Measurements from ENCODE around the gene IL1RL2. TPM values are rescaled to one million over a fixed set of nuclear protein-coding genes. Genes with fewer than 3 reads are reported as not detected.
A peak's percentile ranks its signal among the peaks of the same experiment; 100 is the strongest.

Gene IL1RL2
- total and polyA plus RNA-seq, 2 donors from 2014 or later: 1.4 to 1.8 TPM

GRCh38 chr2:102159295-102159694, 27.5 kb upstream of the IL1RL2 start:
- H3K4me3 ChIP-seq (ENCODE audit: low read length in 3 of 3): no peak overlapping the region
- peaks cover 0 to 18% (median 15%) of the 10 kb centered on the region in 3 donors for H3K4me1 ChIP-seq (ENCODE audit: control insufficient read depth in 2 of 3, insufficient read depth in 2 of 3, low read depth in 1 of 3, low read length in 3 of 3)
- DNase-seq (peak in 2 of 5 donors; percentile 21 to 39), FAIRE-seq (no peak)
- no peak overlapping the region for H3K9ac ChIP-seq (ENCODE audit: low read length in 3 of 3)
- H3K9me3 ChIP-seq (ENCODE audit: control insufficient read depth in 2 of 3, insufficient read depth in 1 of 3, low read length in 3 of 3): no peaks in the 10 kb centered on the region
- intact Hi-C loops (cut with DNase I): loop anchor here (10.0 kb wide), 1 partner anchor 134 kb away; no protein-coding TSS in a partner anchor
- peaks cover 0 to 9% (median 5%) of the 10 kb centered on the region in 3 donors for H3K36me3 ChIP-seq (ENCODE audit: control insufficient read depth in 2 of 3, insufficient read depth in 3 of 3, low read length in 3 of 3)
- TF ChIP-seq CTCF (IDR thresholded peaks at IDR 0.05; ENCODE audit: borderline replicate concordance, extremely low read depth, insufficient read depth): no peak
- H3K27ac ChIP-seq (ENCODE audit: low read depth in 2 of 2, low read length in 2 of 2): peak overlapping the region in 1 of 2 donors; percentile 39
- no peaks in the 10 kb centered on the region for H3K27me3 ChIP-seq (ENCODE audit: control insufficient read depth, insufficient read depth, low read length)

- intact Hi-C loops (cut with DNase I): no loop called here
- Histone ChIP-seq H3K9ac (ENCODE audit: low read length in 3 of 3) (no peak overlapping the region), H3K4me1 (ENCODE audit: control insufficient read depth in 2 of 3, insufficient read depth in 2 of 3, low read depth in 1 of 3, low read length in 3 of 3) (peaks cover 0 to 2% (median 0%) of the 10 kb centered on the region in 3 donors), H3K36me3 (ENCODE audit: control insufficient read depth in 2 of 3, insufficient read depth in 3 of 3, low read length in 3 of 3) (peaks cover 0 to 4% (median 4%) of the 10 kb centered on the region in 3 donors), H3K4me3 (ENCODE audit: low read length in 3 of 3) (no peak overlapping the region), H3K27me3 (ENCODE audit: control insufficient read depth, insufficient read depth, low read length) (no peaks in the 10 kb centered on the region), H3K9me3 (ENCODE audit: control insufficient read depth in 2 of 3, insufficient read depth in 1 of 3, low read length in 3 of 3) (no peaks in the 10 kb centered on the region), H3K27ac (ENCODE audit: low read depth in 2 of 2, low read length in 2 of 2) (no peak overlapping the region)
- DNase-seq (peak in 2 of 5 donors; percentile 49 to 72), FAIRE-seq (peak; percentile 91)
- peak; percentile 60 for TF ChIP-seq CTCF (IDR thresholded peaks at IDR 0.05; ENCODE audit: borderline replicate concordance, extremely low read depth, insufficient read depth)
Measured at GRCh38 chr2:102166189-102166845, 20.5 kb upstream of the IL1RL2 start.

- FAIRE-seq: no peak
Measured at GRCh38 chr2:102168026-102168771, 18.6 kb upstream of the IL1RL2 start.

More at GRCh38 chr2:102168026-102168771, 18.6 kb upstream of the IL1RL2 start:
- Histone ChIP-seq H3K27me3 (ENCODE audit: control insufficient read depth, insufficient read depth, low read length) (no peaks in the 10 kb centered on the region), H3K9me3 (ENCODE audit: control insufficient read depth in 2 of 3, insufficient read depth in 1 of 3, low read length in 3 of 3) (no peaks in the 10 kb centered on the region), H3K27ac (ENCODE audit: low read depth in 2 of 2, low read length in 2 of 2) (no peak overlapping the region), H3K4me3 (ENCODE audit: low read length in 3 of 3) (no peak overlapping the region), H3K9ac (ENCODE audit: low read length in 3 of 3) (no peak overlapping the region), H3K4me1 (ENCODE audit: control insufficient read depth in 2 of 3, insufficient read depth in 2 of 3, low read depth in 1 of 3, low read length in 3 of 3) (peaks cover 0 to 2% (median 0%) of the 10 kb centered on the region in 3 donors), H3K36me3 (ENCODE audit: control insufficient read depth in 2 of 3, insufficient read depth in 3 of 3, low read length in 3 of 3) (peaks cover 7 to 15% (median 14%) of the 10 kb centered on the region in 3 donors)
- DNase-seq: no peak
- TF ChIP-seq CTCF (IDR thresholded peaks at IDR 0.05; ENCODE audit: borderline replicate concordance, extremely low read depth, insufficient read depth): no peak
- intact Hi-C loops (cut with DNase I): no loop called here

Data from kidney (tissue), 14 donors.